NCI-H2227 (cell line): Measurements from ENCODE around the gene DDX6.
A peak's percentile ranks its signal among the peaks of the same experiment; 100 is the strongest.
"Not testable (repeated sequence)": the region's sequence is repeated elsewhere in the genome, so short reads cannot be mapped to it uniquely, and the experiment has no call there.

Experiments
- DNase-seq: peaks from one replicate; lab custom pipeline; 2025; ENCODE audit not compliant: unreplicated experiment; lab: John Stamatoyannopoulos, UW

DDX6 gene, protein sequence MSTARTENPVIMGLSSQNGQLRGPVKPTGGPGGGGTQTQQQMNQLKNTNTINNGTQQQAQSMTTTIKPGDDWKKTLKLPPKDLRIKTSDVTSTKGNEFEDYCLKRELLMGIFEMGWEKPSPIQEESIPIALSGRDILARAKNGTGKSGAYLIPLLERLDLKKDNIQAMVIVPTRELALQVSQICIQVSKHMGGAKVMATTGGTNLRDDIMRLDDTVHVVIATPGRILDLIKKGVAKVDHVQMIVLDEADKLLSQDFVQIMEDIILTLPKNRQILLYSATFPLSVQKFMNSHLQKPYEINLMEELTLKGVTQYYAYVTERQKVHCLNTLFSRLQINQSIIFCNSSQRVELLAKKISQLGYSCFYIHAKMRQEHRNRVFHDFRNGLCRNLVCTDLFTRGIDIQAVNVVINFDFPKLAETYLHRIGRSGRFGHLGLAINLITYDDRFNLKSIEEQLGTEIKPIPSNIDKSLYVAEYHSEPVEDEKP

DNA sequence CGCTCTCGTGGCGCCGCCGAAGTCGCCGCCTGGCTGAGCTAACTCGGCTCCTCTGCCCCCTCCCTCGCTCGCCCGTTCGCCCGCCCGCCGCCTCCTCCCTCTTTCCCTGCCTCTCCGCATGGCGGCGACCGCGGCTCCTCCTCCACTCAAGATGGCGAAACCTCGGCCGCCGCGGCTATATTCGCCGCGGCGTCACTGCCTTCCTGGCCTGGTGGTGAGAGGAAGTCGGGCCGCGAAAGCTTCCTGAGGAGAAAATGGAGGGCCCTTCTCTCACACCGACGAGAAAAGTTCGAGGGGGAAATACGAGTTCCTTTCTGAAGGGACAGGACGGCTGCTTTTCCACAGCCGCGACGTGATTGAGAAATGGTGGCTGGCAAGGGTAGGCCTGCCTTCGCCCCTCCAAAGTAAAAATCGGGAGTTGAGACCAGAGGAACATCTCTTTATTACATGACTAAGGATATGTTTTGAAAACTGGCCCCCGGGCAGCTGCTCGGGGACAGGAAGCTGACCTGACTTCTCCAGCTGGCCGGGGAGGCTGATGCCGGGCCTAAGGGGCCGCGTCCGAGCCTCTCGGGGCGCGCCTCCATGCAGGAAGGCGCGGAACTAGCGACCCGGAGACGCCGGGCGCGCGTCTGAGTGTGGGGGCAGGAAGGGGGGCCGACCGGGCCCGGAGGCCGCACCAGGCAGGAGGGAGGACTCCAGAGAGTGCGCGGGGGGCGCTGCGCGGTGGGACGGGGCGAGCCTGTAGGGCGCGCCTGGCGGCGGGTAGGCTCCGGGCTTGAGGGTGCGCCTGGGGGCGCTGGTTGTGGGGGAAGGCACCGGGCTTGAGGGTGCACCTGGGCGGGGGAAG lies at the start of gene DDX6:
Gene DDX6 (minus strand): TSS at position 54 of the 850 bp plus-strand sequence. CDS start 4,913 bp downstream, outside the sequence.
- peak; percentile 82 for DNase-seq

DNA sequence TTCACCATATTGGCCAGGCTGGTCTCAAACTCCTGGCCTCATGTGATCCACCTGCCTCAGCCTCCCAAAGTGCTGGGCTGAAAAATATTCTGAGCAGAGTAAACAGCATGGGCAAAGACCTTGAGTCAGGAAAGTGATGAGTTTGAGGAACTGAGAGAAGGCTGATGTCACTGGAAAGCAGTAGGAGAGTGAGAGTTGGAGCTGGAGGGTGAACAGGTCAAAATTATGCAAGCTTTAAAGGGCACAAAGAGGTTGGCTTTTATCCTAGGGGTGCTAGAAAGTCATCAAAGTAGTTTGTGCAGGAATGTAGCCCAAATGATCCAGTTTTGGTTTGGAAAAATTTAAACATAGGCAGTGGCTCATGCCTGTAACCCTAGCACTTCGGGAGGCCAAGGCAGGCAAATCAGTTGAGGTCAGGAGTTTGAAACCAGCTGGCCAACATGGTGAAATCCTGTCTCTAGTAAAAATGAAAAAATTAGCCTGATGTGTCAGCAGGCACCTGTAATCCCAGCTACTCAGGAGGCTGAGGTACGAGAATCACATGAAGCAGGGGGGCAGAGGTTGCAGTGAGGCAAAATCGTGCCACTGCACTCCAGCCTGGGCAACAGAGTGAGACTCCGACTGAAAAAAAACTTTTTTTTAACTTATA lies 48.1 kb upstream of the DDX6 start:
- DNase-seq: no peak

DNA sequence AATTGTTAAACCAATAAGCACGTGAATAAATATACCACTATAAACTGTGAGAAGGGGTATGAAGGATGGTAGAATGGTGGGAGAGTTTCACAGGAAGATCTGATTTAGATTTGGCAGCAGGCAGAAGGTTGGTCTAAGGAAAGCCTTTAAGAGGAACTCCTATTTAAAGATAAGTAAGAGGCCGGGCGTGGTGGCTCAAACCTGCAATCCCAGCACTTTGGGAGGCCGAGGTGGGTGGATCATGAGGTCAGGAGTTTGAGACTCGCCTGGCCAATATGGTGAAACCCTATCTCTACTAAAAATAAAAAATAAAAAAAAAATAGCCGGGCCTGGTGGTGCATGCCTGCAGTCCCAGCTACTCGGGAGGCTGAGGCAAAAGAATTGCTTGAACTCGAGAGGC lies 46.9 kb upstream of the DDX6 start:
- DNase-seq: no peak

DNA sequence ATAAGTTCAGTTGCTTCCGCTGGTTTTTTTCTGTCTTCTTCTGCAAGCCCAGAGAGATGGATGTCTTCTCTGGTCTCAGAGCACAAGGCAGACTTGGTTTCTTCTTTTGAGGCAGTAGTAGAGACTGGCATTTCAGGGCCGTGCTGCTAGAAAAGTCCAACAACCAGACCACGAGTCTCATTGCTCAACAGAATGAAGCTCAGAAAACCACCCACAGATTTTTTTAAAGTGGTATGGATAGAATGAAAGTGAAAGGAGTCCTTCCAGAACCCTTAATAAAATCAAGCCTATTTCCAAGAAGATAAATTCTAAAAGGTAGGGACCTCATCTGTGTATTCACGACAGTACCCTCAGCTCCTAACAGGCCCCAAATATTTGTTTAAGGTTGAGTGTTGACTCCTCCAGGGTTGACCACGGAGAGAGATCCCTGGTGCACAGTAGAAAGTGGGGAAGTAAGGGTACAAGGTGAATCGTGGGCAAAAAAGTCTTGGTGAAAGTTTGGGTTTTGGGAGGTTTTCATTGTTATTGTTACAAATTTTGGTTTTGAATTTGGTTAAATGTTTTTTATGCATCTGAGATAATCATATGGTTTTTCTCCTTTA lies 43.6 kb upstream of the DDX6 start:
- no peak for DNase-seq

DNA sequence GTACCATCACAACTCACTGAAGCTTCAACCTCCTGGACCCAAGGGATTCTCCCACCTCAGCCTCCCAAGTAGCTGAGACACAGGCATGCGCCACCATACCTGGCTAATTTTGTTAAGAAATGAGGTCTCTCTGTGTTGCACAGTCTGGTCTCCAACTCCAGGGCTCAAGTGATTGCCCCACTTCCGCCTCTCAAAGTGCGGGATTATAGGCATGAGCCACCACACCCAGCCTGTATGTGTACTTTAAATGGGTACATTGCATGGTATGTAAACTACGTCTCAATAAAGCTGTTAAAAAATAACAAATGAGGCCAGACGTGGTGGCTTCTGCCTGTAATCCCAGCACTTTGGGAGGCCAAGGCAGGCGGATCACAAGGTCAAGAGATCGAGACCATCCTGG lies 36.2 kb upstream of the DDX6 start:
- no peak for DNase-seq

DNA sequence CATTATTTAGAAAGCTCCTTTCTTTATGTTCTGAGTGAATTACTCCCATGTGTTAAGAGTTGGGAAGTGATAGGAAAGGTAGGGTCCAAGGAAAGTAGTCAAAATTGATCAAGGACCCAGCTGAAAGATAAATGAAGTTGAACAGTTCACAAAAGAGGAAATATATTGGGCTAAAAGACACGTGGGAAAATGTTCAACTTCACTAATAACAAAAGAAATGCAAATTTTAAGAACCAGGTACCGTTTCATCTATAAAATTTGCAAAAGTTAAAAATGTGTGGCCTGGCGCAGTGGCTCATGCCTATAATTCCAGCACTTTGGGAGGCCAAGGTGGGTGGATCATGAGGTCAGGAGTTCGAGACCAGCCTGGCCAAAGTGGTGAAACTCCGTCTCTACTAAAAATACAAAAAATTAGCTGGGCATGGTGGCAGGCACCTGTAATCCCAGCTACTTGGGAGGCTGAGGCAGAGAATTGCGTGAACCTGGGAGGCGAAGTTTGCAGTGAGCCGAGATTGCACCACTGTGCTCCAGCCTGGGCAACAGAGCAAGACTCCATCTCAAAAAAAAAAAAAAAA lies 32.1 kb upstream of the DDX6 start:
- DNase-seq: not testable (repeated sequence)

DNA sequence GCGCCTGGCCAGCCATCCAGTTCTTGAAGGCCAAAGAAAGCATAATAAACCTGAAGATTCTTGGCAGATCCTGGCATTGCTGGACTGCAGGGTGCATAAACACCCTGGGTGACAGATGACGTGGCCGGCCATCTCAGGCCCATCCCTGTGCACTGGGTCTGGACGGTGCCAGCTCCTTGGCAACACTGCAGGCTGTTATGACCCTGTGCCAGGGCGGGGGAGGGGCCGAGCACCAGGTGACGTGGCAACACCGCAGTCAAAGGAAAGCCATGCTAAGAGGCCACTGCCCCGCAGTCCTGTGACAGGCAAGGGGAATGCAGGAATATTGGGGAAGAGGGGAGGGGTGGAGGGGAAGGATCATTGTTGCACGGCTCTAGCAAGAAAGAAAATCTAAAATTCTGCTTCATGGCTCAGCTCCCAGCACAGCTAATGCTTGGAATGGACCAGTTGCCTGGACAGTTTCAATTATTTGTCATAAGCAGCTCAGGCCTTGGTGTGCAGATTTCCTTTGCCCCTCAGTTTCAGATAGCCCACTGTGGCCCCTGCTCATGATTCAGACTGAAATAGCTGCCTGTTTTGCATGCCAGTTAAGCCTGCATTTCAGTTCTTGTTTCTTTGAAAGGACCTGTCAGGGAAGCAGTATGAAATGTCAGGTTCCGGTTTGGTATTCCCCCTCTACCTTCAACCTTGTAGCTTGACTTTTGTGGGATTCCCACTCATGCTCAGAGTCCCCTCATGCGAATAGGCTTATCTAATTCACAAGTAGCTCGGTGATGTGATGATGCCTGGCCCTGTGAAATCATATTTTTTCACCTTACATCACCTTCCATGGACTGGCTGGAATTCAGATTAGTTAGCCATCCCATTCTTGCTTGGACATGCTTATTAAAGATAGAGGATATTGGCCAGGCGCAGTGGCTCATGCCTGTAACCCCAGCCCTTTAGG lies 29.7 kb upstream of the DDX6 start:
- peak; percentile 3 for DNase-seq

DNA sequence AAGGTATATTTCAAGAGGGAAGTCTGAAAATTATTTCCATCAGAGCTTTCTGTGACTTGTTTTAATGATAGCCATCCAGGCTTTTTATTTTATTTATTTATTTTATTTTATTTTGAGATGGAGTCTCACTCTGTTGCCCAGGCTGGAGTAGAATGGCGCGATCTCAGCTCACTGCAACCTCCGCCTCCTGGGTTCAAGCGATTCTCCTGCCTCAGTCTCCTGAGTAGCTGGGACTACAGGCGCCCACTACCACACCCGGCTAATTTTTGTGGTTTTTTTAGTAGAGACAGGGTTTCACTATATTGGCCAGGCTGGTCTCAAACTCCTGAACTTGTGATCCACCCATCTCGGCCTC lies 29.0 kb upstream of the DDX6 start:
- not testable (repeated sequence) for DNase-seq

DNA sequence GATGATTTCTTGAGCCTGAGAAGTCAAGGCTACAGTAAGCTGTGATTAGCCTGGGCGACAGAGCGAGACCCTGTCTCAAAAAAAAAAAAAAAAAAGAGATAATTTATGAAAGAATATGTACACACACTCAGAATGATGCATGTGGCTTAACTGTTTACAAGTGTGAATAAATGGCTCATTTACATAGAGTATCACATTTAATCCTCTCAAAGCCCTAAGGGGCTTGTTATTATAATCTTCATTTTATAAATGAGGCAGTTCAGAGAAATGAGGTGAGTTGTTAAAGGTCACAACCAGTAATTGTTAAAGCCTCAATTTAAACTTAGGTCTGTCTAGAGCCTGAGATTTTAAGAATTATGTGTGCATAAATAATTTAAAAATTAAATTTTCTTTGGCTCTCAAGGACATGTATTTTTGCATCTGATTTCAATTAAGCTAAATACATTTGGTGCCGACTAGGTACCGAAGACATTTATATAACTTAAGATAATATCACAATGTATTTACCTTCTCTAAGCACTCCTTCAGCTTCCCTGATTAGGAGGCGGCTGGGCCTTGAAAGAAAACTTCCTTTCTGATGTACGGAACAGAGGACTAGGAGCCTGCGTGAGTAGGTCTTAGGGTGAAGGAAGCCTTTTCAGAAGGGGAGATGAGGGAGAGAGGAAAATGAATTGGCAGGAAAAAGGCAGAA lies 28.5 kb upstream of the DDX6 start:
- DNase-seq: no peak

DNA sequence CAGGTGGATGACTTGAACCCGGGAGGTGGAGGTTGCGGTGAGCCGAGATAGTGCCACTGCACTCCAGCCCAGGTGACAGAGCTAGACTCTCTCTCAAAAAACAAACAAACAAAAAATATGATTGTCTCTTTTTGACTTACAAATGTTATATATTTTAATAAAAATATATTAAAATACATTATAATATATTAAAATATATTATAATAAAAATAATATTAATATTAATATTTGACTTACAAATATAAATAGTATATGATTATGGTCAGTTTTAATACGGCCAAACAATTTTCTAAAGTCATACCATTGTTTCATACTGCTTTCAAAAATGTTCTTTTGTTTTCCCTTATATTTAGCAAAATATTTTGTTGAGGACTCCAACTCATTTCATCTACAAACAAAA lies 27.2 kb upstream of the DDX6 start:
- no peak for DNase-seq

DNA sequence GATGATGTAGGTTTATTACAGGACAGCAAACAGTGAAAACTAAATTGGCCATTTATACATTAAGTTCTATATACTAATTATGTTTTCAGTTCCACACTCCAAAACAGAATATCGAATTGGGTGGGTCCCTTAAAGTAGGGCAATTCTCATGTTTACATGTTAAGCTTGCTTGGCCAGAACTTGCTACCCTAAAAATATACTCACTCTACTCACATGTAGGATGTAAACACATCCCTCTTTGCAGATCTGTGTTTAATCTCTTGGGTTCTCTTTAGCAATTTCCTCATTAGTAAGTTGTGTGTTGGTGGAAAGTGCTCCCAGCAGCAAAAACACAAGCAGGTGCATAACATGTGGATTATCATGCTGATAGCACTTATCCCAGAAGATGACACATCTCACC lies 22.6 kb upstream of the DDX6 start:
- no peak for DNase-seq

DNA sequence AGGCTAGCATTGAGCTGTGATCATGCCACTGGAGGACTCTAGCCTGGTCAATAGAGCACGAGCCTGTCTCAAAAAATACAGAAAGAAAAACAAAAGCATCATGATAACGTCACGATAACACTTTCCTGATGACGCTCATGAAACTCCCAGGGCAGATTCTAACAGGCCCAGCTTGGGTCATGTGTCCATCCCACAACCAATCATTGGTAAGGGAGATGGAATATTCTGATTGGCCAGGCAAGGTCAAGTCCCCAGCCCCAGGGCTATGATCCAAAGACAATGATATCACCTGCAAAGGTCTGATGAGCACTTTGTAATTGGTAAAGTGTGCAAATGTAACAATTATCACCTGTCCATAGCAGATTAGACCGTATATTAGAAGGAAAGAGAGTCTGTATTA lies 21.5 kb upstream of the DDX6 start:
- no peak for DNase-seq

DNA sequence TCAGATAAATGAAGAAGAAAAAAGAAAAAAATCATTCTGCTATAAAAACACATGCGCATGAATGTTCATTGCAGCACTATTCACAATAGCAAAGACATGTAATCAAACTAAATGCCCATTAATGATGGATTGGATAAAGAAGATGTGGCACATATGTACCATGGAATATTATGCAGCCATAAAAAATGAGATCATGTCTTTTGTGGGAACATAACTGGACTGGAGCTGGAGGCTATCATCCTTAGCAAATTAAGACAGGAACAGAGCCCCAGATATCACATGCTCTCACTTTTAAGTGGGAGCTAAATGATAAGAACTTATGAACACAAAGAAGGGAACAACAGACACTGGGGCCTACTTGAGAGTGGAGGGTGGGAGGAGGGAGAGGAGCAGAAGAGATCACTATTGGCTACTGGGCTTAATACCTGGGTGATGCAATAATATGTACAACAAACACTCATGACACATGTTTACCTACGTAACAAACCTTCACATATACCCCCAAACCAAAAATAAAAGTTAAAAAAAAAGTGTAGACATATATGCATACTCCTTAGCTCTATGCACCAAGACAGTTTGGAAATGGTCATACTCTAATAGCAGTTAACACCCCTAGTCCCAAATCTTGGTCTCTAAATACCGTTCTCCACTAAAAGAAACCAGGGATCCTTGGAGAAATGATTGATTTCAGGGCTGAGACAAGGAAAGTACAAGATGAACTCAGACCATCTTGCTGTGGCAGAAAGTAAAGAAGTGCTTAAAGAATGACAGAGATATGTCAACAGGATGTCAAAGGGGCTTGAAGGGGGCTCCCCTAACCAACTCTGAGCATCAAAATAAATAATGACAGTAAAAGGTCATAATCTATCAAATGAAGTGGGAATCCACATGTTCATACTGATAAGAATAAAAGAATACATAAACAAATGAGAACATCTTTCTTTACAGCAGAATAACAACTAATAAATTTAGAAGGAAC lies 17.1 kb upstream of the DDX6 start:
- DNase-seq: no peak

DNA sequence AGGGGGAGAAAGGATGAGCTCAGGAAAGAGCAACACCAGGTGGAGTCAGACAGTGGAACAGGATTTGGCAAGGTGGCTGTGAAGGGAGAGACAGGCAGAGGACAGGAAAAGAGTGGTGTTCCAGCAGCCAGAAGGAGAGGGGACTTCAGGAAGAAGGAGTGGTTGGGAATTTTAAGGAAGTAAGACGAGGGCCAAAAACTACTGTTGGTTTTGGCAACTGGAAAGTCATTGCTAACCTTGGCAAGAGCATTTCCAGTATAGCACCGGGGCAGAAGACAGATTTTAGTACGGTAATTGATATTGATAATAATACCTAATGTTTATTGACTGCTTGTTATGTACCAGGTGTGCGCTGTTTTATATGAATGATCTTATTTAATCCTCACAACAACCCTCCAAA lies 15.4 kb upstream of the DDX6 start:
- no peak for DNase-seq

DNA sequence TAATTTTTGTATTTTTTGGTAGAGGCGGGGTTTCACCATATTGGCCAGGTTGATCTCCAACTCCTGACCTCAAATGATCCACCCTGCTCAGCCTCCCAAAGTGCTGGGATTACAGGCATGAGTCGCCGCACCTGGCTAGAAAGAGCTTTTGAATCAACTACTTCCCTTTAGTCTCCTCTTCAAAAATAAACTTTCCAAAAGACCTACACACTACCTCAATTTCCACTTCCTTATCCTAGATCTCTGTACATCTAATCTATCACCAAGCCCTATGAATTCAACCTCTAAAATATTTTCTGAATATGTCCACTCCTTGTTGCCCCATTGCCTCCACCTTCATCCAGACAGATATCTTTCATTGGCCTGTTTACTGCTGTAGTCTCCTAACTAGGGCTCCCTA lies 13.1 kb upstream of the DDX6 start:
- DNase-seq: no peak

DNA sequence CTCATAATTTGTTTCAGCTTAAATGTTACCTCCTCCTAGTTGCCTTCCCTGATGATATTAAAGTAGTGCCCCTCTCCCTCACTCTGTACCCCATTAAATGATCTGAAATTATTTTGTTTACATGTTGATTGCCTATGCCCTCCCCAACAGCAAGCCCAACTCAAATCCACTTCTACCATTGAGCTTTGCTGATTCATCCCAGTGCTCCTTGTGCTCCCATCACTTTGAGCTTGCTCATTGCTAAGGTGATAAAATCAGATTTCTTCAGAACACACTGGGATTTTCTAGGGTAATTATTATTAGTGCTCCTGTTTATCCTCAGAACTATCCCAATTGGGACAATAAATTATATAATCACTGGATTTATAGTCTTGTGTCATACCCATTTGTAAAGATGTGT lies 8.4 kb upstream of the DDX6 start:
- DNase-seq: no peak

DNA sequence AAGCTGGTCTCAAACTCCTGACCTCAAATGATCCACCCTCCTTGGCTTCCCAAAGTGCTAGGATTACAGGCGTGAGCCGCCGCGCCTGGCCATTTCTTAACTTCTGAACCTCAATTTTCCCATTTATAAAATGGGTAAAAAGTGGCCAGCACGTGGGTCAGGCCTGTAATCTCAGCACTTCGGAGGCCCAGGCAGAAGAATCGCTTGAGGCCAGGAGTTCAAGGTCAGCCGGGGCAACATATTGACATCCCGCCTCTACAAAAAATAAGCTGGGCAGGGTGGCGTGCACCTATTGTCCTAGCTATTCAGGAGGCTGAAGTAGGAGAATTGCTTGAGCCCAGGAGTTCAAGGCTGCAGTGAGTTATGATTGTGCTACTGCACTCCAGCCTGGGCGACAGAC lies 6.5 kb upstream of the DDX6 start:
- no peak for DNase-seq

DNA sequence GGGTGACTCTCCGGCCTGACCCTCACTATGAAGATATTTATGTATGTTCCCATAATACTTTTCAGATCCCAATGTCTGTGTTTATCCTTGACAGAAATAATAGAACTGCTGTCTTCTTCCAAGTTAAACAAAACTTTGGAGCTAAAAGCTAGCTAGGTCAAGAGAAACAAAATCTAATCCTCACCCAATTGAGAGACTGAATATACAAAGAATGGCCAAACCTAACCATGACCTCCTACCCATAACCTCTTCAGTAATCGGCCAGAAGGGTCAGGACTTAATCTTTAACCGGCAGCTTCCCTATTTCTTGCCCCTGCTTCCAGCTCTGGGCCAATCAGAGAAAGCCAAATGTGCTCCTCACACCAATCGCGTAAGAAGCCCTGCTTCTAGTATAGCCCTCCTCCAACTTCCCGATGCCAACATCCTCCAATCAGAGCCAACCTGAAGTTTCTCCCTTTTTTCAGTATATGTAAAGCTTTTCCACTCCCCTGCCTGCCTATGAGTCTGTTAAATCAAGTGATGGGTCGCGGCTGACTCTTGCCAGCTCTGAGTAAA lies 1.7 kb upstream of the DDX6 start:
- peak; percentile 72 for DNase-seq
